K562 (cell line): ENCODE results near the gene PFKL. TPM values are rescaled to one million over a fixed set of nuclear protein-coding genes. Genes with fewer than 3 reads are reported as not detected.

Source experiments
- ATAC-seq: fragments of 200-7000 bp; cut with Tn5 transposase; 3 replicates; pipeline ENCODE4 v1.9.1; 2020; ENCODE audit warnings: moderate library complexity
- BruUV-seq: library from RNA; stranded (reverse); fragments of 400-500 nt; replicated peaks from 2 replicates; lab custom pipeline; 2021; lab: Mats Ljungman, UMichigan
- CTCF ChIA-PET: fragments of 300-600 bp; formaldehyde crosslinking; extraction: SDS; loops from one replicate; lab custom pipeline; 2021; ENCODE audit warnings: low intra/inter-chr PET ratio; lab: Yijun Ruan, JAX
- POLR2A ChIA-PET: fragments of 300-600, 350-650 bp; sonication (Branson Sonifier 250); formaldehyde crosslinking; extraction: SDS; loops from one replicate; lab custom pipeline; 2021; ENCODE audit warnings: antibody characterized with exemption, inconsistent platforms; lab: Yijun Ruan, JAX
- DNase-seq, 4 experiments: peaks; one replicate each; pipeline versions ENCODE4 v3.0.0 to v3.0.0-alpha.2; 2011 to 2018; ENCODE audit warnings: low spot score in 3 of 4, mixed read lengths in 3 of 4; ENCODE audit errors: extremely low read depth in 1 of 4
- FAIRE-seq: peaks from 2 replicates; lab custom pipeline; 2011; peaks lifted over from hg19 to GRCh38; lab: Jason Lieb, UNC
- H2AFZ ChIP-seq: 2 replicates; pipeline ENCODE4 v1.6.0; 2011; ENCODE audit warnings: low read depth, low read length, control low read depth, inconsistent platforms
- H3K27ac ChIP-seq: fragments of 200-600 bp; 3 replicates; pipeline ENCODE4 v1.8.0; 2011; ENCODE audit warnings: low read depth, mild to moderate bottlenecking, control low read depth, inconsistent platforms, low read length, moderate library complexity, mixed read lengths; ENCODE audit errors: extremely low read depth
- H3K27me3 ChIP-seq, 2 experiments: fragments of 300-600 bp in 1 of 2; 2 replicates in 1 of 2; 3 replicates in 1 of 2; pipeline versions ENCODE4 v1.6.0 to v1.8.0; 2011; ENCODE audit warnings: inconsistent platforms in 2 of 2, low read length in 2 of 2, mild to moderate bottlenecking in 1 of 2, mixed read lengths in 1 of 2, moderate library complexity in 1 of 2; ENCODE audit not compliant: control insufficient read depth in 2 of 2, insufficient read depth in 2 of 2
- H3K36me3 ChIP-seq: fragments of 300-600 bp; 3 replicates; pipeline ENCODE4 v1.8.0; 2011; ENCODE audit warnings: mild to moderate bottlenecking, low read length, inconsistent platforms; ENCODE audit not compliant: control insufficient read depth, insufficient read depth
- H3K4me1 ChIP-seq, 2 experiments: fragments of 200-600 bp in 1 of 2; replicated peaks in 1 of 2; 2 replicates in 1 of 2; 3 replicates in 1 of 2; pipeline versions ENCODE4 v1.5.1 to v1.8.0; 2011; ENCODE audit warnings: inconsistent platforms in 2 of 2, low read length in 2 of 2, mild to moderate bottlenecking in 1 of 2, mixed read lengths in 1 of 2, moderate library complexity in 1 of 2; ENCODE audit not compliant: control insufficient read depth in 2 of 2, insufficient read depth in 2 of 2
- H3K4me2 ChIP-seq: 2 replicates; pipeline ENCODE4 v1.6.1; 2011; ENCODE audit warnings: low read length, control low read depth, inconsistent platforms, mixed read lengths; ENCODE audit not compliant: insufficient read depth
- H3K4me3 ChIP-seq: fragments of 200-600 bp; sonication (generic), shearing (Covaris generic); 2 replicates; pipeline ENCODE4 v1.5.1; 2016; ENCODE audit warnings: control low read depth, inconsistent platforms
- H3K79me2 ChIP-seq: fragments of 200-600 bp; 3 replicates; pipeline ENCODE4 v1.8.0; 2011; ENCODE audit warnings: low read length, inconsistent platforms; ENCODE audit not compliant: control insufficient read depth, insufficient read depth
- H3K9ac ChIP-seq, 2 experiments: 2 replicates each; pipeline versions ENCODE4 v1.6.0 to v1.6.1; 2011; ENCODE audit warnings: low read depth in 2 of 2, low read length in 2 of 2, control low read depth in 1 of 2, inconsistent platforms in 1 of 2, mild to moderate bottlenecking in 1 of 2, mixed read lengths in 1 of 2; ENCODE audit not compliant: insufficient read depth in 1 of 2
- H3K9me1 ChIP-seq: one replicate; pipeline ENCODE4 v1.6.0; 2011; ENCODE audit warnings: inconsistent platforms, mild to moderate bottlenecking, low read length, moderate library complexity; ENCODE audit not compliant: control insufficient read depth, insufficient read depth
- H3K9me3 ChIP-seq: replicated peaks from 2 replicates; pipeline ENCODE4 v1.5.1; 2011; ENCODE audit warnings: low read depth, low read length, inconsistent platforms; ENCODE audit not compliant: control insufficient read depth, insufficient read depth
- H4K20me1 ChIP-seq: replicated peaks from 2 replicates; pipeline ENCODE4 v1.6.1; 2011; ENCODE audit warnings: low read length, inconsistent platforms, mixed read lengths; ENCODE audit not compliant: control insufficient read depth, insufficient read depth
- CCNT2 ChIP-seq: IDR thresholded peaks from 2 replicates; pipeline ENCODE4 v1.6.1; 2011; ENCODE audit warnings: borderline replicate concordance, low read depth, mild to moderate bottlenecking, moderate library complexity, mixed read lengths, low read length; ENCODE audit not compliant: insufficient read length; ENCODE audit errors: extremely low read depth
- CEBPB ChIP-seq: fragments of 450-650 bp; IDR thresholded peaks from 2 replicates; pipeline ENCODE4 v1.6.1; 2016; ENCODE audit warnings: missing genetic modification characterization, missing compliant biosample characterization
- CEBPG ChIP-seq, 3 experiments: fragments of 200-800 bp in 1 of 3; sonication (Bioruptor generic) in 1 of 3; sonication (generic) in 1 of 3; formaldehyde crosslinking in 1 of 3; IDR thresholded peaks in 2 of 3; conservative IDR thresholded peaks in 1 of 3; 2 replicates each; pipeline versions ENCODE4 v1.6.1 to v1.8.0; 2016 to 2022; ENCODE audit warnings: missing compliant biosample characterization in 2 of 3, missing genetic modification characterization in 2 of 3, mild to moderate bottlenecking in 1 of 3, missing genetic modification reagents in 1 of 3
- PRPF4 ChIP-seq: fragments of 200-400 bp; formaldehyde crosslinking; IDR thresholded peaks from one replicate; pipeline ENCODE4 v1.6.1; 2017; ENCODE audit warnings: low read length, low read depth, mild to moderate bottlenecking; ENCODE audit not compliant: insufficient read depth, poor library complexity, severe bottlenecking
- ZBTB12 ChIP-seq: fragments of 250-450 bp; sonication (Bioruptor Pico); IDR thresholded peaks from 2 replicates; pipeline ENCODE4 v1.4.0; 2020
- WGBS: fragments of 100-300 bp; shearing (Covaris generic); methylation state at CpG from one replicate; pipeline ENCODE4 v1.1.6; 2016; ENCODE audit warnings: low coverage, mixed read lengths; ENCODE audit not compliant: insufficient coverage; ENCODE audit errors: missing lambda C conversion rate; 5-methylcytosine and 5-hydroxymethylcytosine counted together
- in situ Hi-C: fragments of 300-500 bp; cut with MboI; formaldehyde crosslinking; loops from 4 replicates; pipeline ENCODE4 v1.15.0; 2018; ENCODE audit warnings: inconsistent platforms, mixed read lengths
- intact Hi-C: fragments of 100-400 bp; cut with micrococcal nuclease; formaldehyde crosslinking; loops from 2 replicates; pipeline ENCODE4 v1.14.2; 2022
- polyA plus RNA-seq, 8 experiments: library from polyadenylated mRNA; depleted of rRNA in 4 of 8; stranded (reverse) in 5 of 8; unstranded in 3 of 8; fragments of >200 nt; fragmentation: Nextera tagmentation in 2 of 8; fragmentation: Illumina TruSeq in 1 of 8; extraction: Ambion mirVana in 2 of 8; extraction: Trizol in 1 of 8; gene quantifications; 2 replicates each; pipeline versions ENCODE4 v1.2.1 to v1.2.3, GENCODE V29; 2011 to 2014; ENCODE audit warnings: inconsistent platforms in 1 of 8, missing spikeins in 1 of 8
- total RNA-seq, 7 experiments: library from RNA; depleted of rRNA in 6 of 7; stranded (reverse); fragments of >200 nt in 6 of 7; fragmentation: Illumina TruSeq in 2 of 7; extraction: Trizol in 2 of 7; gene quantifications; 2 replicates each; pipeline versions ENCODE4 v1.2.1 to v1.2.3, GENCODE V29; 2011 to 2021; ENCODE audit warnings: low replicate concordance in 1 of 7
- TF ChIP-seq, protein P1 (sequence below): fragments of 250-450 bp; sonication (Bioruptor Pico); IDR thresholded peaks from 2 replicates; pipeline ENCODE4 v1.6.1; 2021; ENCODE audit warnings: mild to moderate bottlenecking

PFKL gene
- total and polyA plus RNA-seq, 9 of the 15 experiments (the other 6 are each of a cell fraction or from before 2014, with no cell fraction given): 1.1 to 124 (median 45.6) TPM

- Histone ChIP-seq H3K27me3 (peaks cover 64 to 86% of the 10 kb centered on the region in 2 experiments), H3K79me2 (no peaks in the 10 kb centered on the region), H3K9me1 (no peaks in the 10 kb centered on the region), H2AFZ (no peak overlapping the region), H3K9me3 (no peaks in the 10 kb centered on the region; the same call in 1 of the 2 replicates), H3K4me3 (no peak overlapping the region), H3K9ac (no peak overlapping the region), H3K4me1 (peaks cover 0 to 11% of the 10 kb centered on the region in 2 experiments; a peak in 1 of 5 replicates)
- FAIRE-seq (no peak), DNase-seq (no peak)
- POLR2A ChIA-PET: interaction anchor here (1.3 to 2.2 kb wide), 2 partner anchors 10 to 13 kb away, joined by 3 to 5 read pairs; no protein-coding TSS in a partner anchor
- in situ Hi-C loops: no loop called here
- intact Hi-C loops: no loop called here
- TF ChIP-seq, protein P1, sequence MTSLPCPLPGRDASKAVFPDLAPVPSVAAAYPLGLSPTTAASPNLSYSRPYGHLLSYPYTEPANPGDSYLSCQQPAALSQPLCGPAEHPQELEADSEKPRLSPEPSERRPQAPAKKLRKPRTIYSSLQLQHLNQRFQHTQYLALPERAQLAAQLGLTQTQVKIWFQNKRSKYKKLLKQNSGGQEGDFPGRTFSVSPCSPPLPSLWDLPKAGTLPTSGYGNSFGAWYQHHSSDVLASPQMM (CRISPR knock-in tag): no peak
- TF ChIP-seq CEBPG (CRISPR knock-in tag; IDR thresholded peaks at IDR 0.05) (no peak), CEBPG (tag; conservative IDR thresholded peaks at IDR 0.05 in 1 of 2, IDR thresholded peaks at IDR 0.05 in 1 of 2) (peak; percentile 37 to 80; a peak in 3 of 4 replicates), CEBPB (peak; percentile 86), ZBTB12 (CRISPR knock-in tag) (no peak), CCNT2 (no peak), PRPF4 (no peak)
- TF ChIP-seq, all 486 proteins: peak for 2
- Histone ChIP-seq H3K4me2 (no peak overlapping the region), H4K20me1 (no peaks in the 10 kb centered on the region; the same call in none of the 2 replicates), H3K36me3 (no peaks in the 10 kb centered on the region), H3K27ac (no peak overlapping the region)
- 3% methylated on average over 8 of the region's 8 CpGs for WGBS
- BruUV-seq: no TSS peak
- CTCF ChIA-PET: no interaction called here
- no peak for ATAC-seq
These were observed 54.1 kb downstream of the PFKL start for GRCh38 chr21:44354001-44354405.
